Type B pancreatic cell (in vitro differentiated cells): ENCODE results near the gene BAZ2B. TPM values are rescaled to one million over a fixed set of nuclear protein-coding genes. Genes with fewer than 3 reads are reported as not detected.

Experiments
- DNase-seq: peaks from one replicate; pipeline ENCODE4 v3.0.0; 2021; ENCODE audit warnings: mixed read lengths; ENCODE audit not compliant: unreplicated experiment; ENCODE audit errors: extremely low spot score
- H3K27ac Mint-ChIP-seq: 2 replicates; pipeline ENCODE4 v1.8.0; 2021; ENCODE audit warnings: mild to moderate bottlenecking, mixed read lengths
- H3K27me3 Mint-ChIP-seq: 2 replicates; pipeline ENCODE4 v1.8.0; 2021; ENCODE audit warnings: mixed read lengths
- H3K36me3 Mint-ChIP-seq: 2 replicates; pipeline ENCODE4 v1.8.0; 2021; ENCODE audit warnings: mixed read lengths
- H3K4me1 Mint-ChIP-seq: one replicate; pipeline ENCODE4 v1.8.0; 2021; ENCODE audit warnings: mixed read lengths; ENCODE audit not compliant: unreplicated experiment
- H3K4me3 Mint-ChIP-seq: 2 replicates; pipeline ENCODE4 v1.8.0; 2021; ENCODE audit warnings: mild to moderate bottlenecking, mixed read lengths
- H3K9me3 Mint-ChIP-seq: 2 replicates; pipeline ENCODE4 v1.8.0; 2021; ENCODE audit warnings: mixed read lengths
- CTCF ChIP-seq: fragments of 200-600 bp; sonication (generic); conservative IDR thresholded peaks from 2 replicates; pipeline ENCODE4 v1.5.0; 2021; ENCODE audit warnings: antibody characterized with exemption, mild to moderate bottlenecking
- total RNA-seq: library from RNA; stranded (reverse); gene quantifications from 2 replicates; pipeline ENCODE4 v1.2.1, GENCODE V29; 2021; ENCODE audit warnings: low replicate concordance

BAZ2B gene
- total RNA-seq, 1 donor from 2014 or later = 80.4 TPM

GRCh38 chr2:159515441-159515840 lies 100.9 kb downstream of the BAZ2B start:
- TF ChIP-seq CTCF = no peak
- Mint-ChIP-seq H3K27me3 (no peaks in the 10 kb centered on the region), H3K9me3 (peaks cover 6% of the 10 kb centered on the region), H3K4me1 (peaks cover 29% of the 10 kb centered on the region), H3K36me3 (no peaks in the 10 kb centered on the region), H3K27ac (peak overlapping the region; percentile 25), H3K4me3 (peak overlapping the region; percentile 76)
- no peak for DNase-seq

- TF ChIP-seq CTCF = no peak
- H3K9me3 Mint-ChIP-seq = no peaks in the 10 kb centered on the region
- no peaks in the 10 kb centered on the region for H3K27me3 Mint-ChIP-seq
- peaks cover 28% of the 10 kb centered on the region for H3K4me1 Mint-ChIP-seq
- no peak overlapping the region for H3K27ac Mint-ChIP-seq
- H3K36me3 Mint-ChIP-seq = no peaks in the 10 kb centered on the region
- H3K4me3 Mint-ChIP-seq = peak overlapping the region; percentile 6
- no peak for DNase-seq
Observed at GRCh38 chr2:159513745-159514144, 102.6 kb downstream of the BAZ2B start.

- no peak for TF ChIP-seq CTCF
- H3K27ac Mint-ChIP-seq = no peak overlapping the region
Observed at GRCh38 chr2:159508140-159508539, 108.2 kb downstream of the BAZ2B start.

GRCh38 chr2:159506764-159507440 lies 109.4 kb downstream of the BAZ2B start:
- peaks cover 6% of the 10 kb centered on the region for H3K36me3 Mint-ChIP-seq
- peaks cover 11% of the 10 kb centered on the region for H3K4me1 Mint-ChIP-seq
- TF ChIP-seq CTCF = no peak
- no peak overlapping the region for H3K4me3 Mint-ChIP-seq
- H3K9me3 Mint-ChIP-seq = no peaks in the 10 kb centered on the region
- H3K27ac Mint-ChIP-seq = no peak overlapping the region
- no peaks in the 10 kb centered on the region for H3K27me3 Mint-ChIP-seq
- no peak for DNase-seq

More at GRCh38 chr2:159508140-159508539, 108.2 kb downstream of the BAZ2B start:
- Mint-ChIP-seq H3K36me3 (peaks cover 2% of the 10 kb centered on the region), H3K4me1 (peaks cover 11% of the 10 kb centered on the region), H3K27me3 (no peaks in the 10 kb centered on the region), H3K9me3 (no peaks in the 10 kb centered on the region), H3K4me3 (no peak overlapping the region)
- DNase-seq = no peak

GRCh38 chr2:159506202-159506601 lies 110.1 kb downstream of the BAZ2B start:
- TF ChIP-seq CTCF = no peak
- H3K27ac Mint-ChIP-seq = no peak overlapping the region

More at GRCh38 chr2:159506202-159506601, 110.1 kb downstream of the BAZ2B start:
- Mint-ChIP-seq H3K36me3 (peaks cover 6% of the 10 kb centered on the region), H3K27me3 (no peaks in the 10 kb centered on the region), H3K4me1 (peaks cover 11% of the 10 kb centered on the region), H3K4me3 (no peak overlapping the region), H3K9me3 (no peaks in the 10 kb centered on the region)
- DNase-seq = no peak
